HepG2 (cell line): ENCODE results near the gene CLDN9. TPM values are rescaled to one million over a fixed set of nuclear protein-coding genes. Genes with fewer than 3 reads are reported as not detected.
A peak's percentile ranks its signal among the peaks of the same experiment; 100 is the strongest.

Experiments used
- BCL6 ChIP-seq: IDR thresholded peaks from 2 replicates; pipeline ENCODE4 v1.6.1; 2016; ENCODE audit warnings: missing genetic modification reagents, missing compliant biosample characterization
- CSRNP1 ChIP-seq: sonication (generic); formaldehyde crosslinking; IDR thresholded peaks from 2 replicates; pipeline ENCODE4 v1.8.1; 2023; ENCODE audit warnings: mild to moderate bottlenecking, missing genetic modification reagents
- MTF1 ChIP-seq: sonication (generic); formaldehyde crosslinking; IDR thresholded peaks from 2 replicates; pipeline ENCODE4 v1.5.0; 2020; ENCODE audit warnings: missing genetic modification reagents
- NFKB2 ChIP-seq: sonication (generic); formaldehyde crosslinking; IDR thresholded peaks from 2 replicates; pipeline ENCODE4 v1.4.0; 2020; ENCODE audit warnings: missing genetic modification reagents, borderline replicate concordance
- NFYB ChIP-seq: sonication (generic); formaldehyde crosslinking; IDR thresholded peaks from 2 replicates; pipeline ENCODE4 v1.4.0; 2020; ENCODE audit warnings: missing genetic modification reagents
- RAD51 ChIP-seq: fragments of 450-650 bp; IDR thresholded peaks from 2 replicates; pipeline ENCODE4 v1.6.1; 2016; ENCODE audit warnings: borderline replicate concordance
- RARA ChIP-seq: IDR thresholded peaks from 2 replicates; pipeline ENCODE4 v1.6.1; 2016; ENCODE audit warnings: missing genetic modification reagents, missing compliant biosample characterization
- RBAK ChIP-seq: sonication (generic); formaldehyde crosslinking; IDR thresholded peaks from 2 replicates; pipeline ENCODE4 v1.5.1; 2020; ENCODE audit warnings: mild to moderate bottlenecking, missing genetic modification reagents
- SSRP1 ChIP-seq: IDR thresholded peaks from 2 replicates; pipeline ENCODE4 v1.6.1; 2016; ENCODE audit warnings: control low read depth
- TBX2 ChIP-seq: sonication (generic); formaldehyde crosslinking; IDR thresholded peaks from 2 replicates; pipeline ENCODE4 v1.5.0; 2020; ENCODE audit warnings: missing genetic modification reagents, mild to moderate bottlenecking, borderline replicate concordance
- ZNF121 ChIP-seq: sonication (generic); formaldehyde crosslinking; IDR thresholded peaks from 2 replicates; pipeline ENCODE4 v1.5.0; 2020; ENCODE audit warnings: mild to moderate bottlenecking, missing genetic modification reagents
- ZNF318 ChIP-seq: sonication (generic); formaldehyde crosslinking; IDR thresholded peaks from 2 replicates; pipeline ENCODE4 v1.4.0; 2020; ENCODE audit warnings: mild to moderate bottlenecking, missing genetic modification reagents
- ZNF414 ChIP-seq: sonication (generic); formaldehyde crosslinking; IDR thresholded peaks from 2 replicates; pipeline ENCODE4 v1.5.0; 2020; ENCODE audit warnings: missing genetic modification reagents
- ZNF556 ChIP-seq: sonication (generic); formaldehyde crosslinking; IDR thresholded peaks from 2 replicates; pipeline ENCODE4 v1.4.0; 2020; ENCODE audit warnings: mild to moderate bottlenecking, missing genetic modification reagents, borderline replicate concordance
- ZNF574 ChIP-seq: sonication (generic); formaldehyde crosslinking; IDR thresholded peaks from 2 replicates; pipeline ENCODE4 v1.4.0; 2020; ENCODE audit warnings: missing genetic modification reagents
- polyA plus RNA-seq, 8 experiments: library from polyadenylated mRNA; depleted of rRNA in 3 of 8; stranded (reverse) in 7 of 8; unstranded in 1 of 8; fragments of >200 nt; fragmentation: Illumina TruSeq in 4 of 8; extraction: Trizol in 4 of 8; gene quantifications; 2 replicates each; pipeline versions ENCODE4 v1.2.1 to v1.2.3, GENCODE V29; 2011 to 2016; ENCODE audit warnings: low read depth in 4 of 8, missing spikeins in 1 of 8, mixed read lengths in 1 of 8; ENCODE audit not compliant: insufficient read depth in 1 of 8
- total RNA-seq, 5 experiments: library from RNA; depleted of rRNA; stranded (reverse); fragments of >200 nt; fragmentation: Illumina TruSeq; extraction: Trizol; gene quantifications; 2 replicates each; pipeline ENCODE4 v1.2.3, GENCODE V29; 2016; ENCODE audit warnings: low read depth in 1 of 5

Gene CLDN9
- total and polyA plus RNA-seq, 2 of the 13 experiments (the other 11 are each of a cell fraction or from before 2014, with no cell fraction given): 0.15 to 0.26 TPM

- TF ChIP-seq SSRP1 (CRISPR knock-in tag): no peak
- no peak for TF ChIP-seq ZNF556 (CRISPR knock-in tag)
- 0 out of 2 replicates have a peak, but pooled peaks have one; percentile 17 for TF ChIP-seq MTF1 (CRISPR knock-in tag)
- no peak for TF ChIP-seq BCL6
- TF ChIP-seq RBAK (CRISPR knock-in tag): no peak
- TF ChIP-seq NFYB (CRISPR knock-in tag): peak; percentile 63
- TF ChIP-seq TBX2 (CRISPR knock-in tag): peak; percentile 63; the same call in 1 of the 2 replicates
- no peak; the same call in 1 of the 2 replicates for TF ChIP-seq ZNF414
- TF ChIP-seq ZNF121 (CRISPR knock-in tag): no peak
- TF ChIP-seq RARA: no peak
- TF ChIP-seq CSRNP1 (CRISPR knock-in tag): peak; percentile 86; the same call in 1 of the 2 replicates
- TF ChIP-seq ZNF318 (CRISPR knock-in tag): 0 out of 2 replicates have a peak, but pooled peaks have one; percentile 36
- TF ChIP-seq NFKB2 (CRISPR knock-in tag): peak; percentile 61; the same call in 1 of the 2 replicates
- no peak for TF ChIP-seq RAD51
- peak; percentile 47 for TF ChIP-seq ZNF574
These were observed 32.2 kb upstream of the CLDN9 start, which contains the start of gene PKMYT1 (continued) for GRCh38 chr16:2980227-2981176.
